Ovary (tissue), 3 donors: Measurements from ENCODE around the gene ATP8B2.

Source experiments
- CTCF ChIP-seq, 3 donors: fragments of 450-650 bp in 2 of 3; fragments of 200-600 bp in 1 of 3; IDR thresholded peaks; one replicate each; pipeline versions ENCODE4 v1.5.1 to v1.8.0; 2016 to 2022; ENCODE audit warnings: antibody characterized with exemption in 3 of 3, mild to moderate bottlenecking in 1 of 3
- EP300 ChIP-seq: sonication (generic); formaldehyde crosslinking; IDR thresholded peaks from one replicate; pipeline ENCODE4 v1.6.1; 2017; ENCODE audit warnings: antibody characterized with exemption
- POLR2A ChIP-seq: fragments of 450-650 bp; IDR thresholded peaks from one replicate; pipeline ENCODE4 v1.6.1; 2017; ENCODE audit warnings: antibody characterized with exemption, mild to moderate bottlenecking, moderate library complexity
- donor health status: DM: no; HTN: no; CAD: no.

- no peak for TF ChIP-seq CTCF (IDR thresholded peaks at IDR 0.05)
- no peak for TF ChIP-seq POLR2A
- no peak for TF ChIP-seq EP300
Measured at GRCh38 chr1:154338875-154339274, 13.6 kb downstream of the ATP8B2 start.
